Neural cell (in vitro differentiated cells): Measurements from ENCODE around the gene HMGCLL1. TPM values are rescaled to one million over a fixed set of nuclear protein-coding genes. Genes with fewer than 3 reads are reported as not detected.

Experiments used
- H2AFZ ChIP-seq: fragments of 200-600, 300-800 bp; sonication (generic), shearing (Covaris generic); 2 replicates; pipeline ENCODE4 v1.6.0; 2014; ENCODE audit warnings: low read depth, mild to moderate bottlenecking, antibody characterized with exemption, low read length, moderate library complexity
- H3F3A ChIP-seq: fragments of 200-600 bp; shearing (Covaris generic); 2 replicates; pipeline ENCODE4 v1.6.1; 2016; ENCODE audit warnings: mild to moderate bottlenecking, moderate library complexity, mixed read lengths, antibody characterized with exemption, low read length; ENCODE audit not compliant: insufficient read depth, poor library complexity, severe bottlenecking
- H3K27ac ChIP-seq: fragments of 200-600, 300-800 bp; sonication (generic), shearing (Covaris generic); 2 replicates; pipeline ENCODE4 v1.5.1; 2014; ENCODE audit warnings: mild to moderate bottlenecking, low read length, moderate library complexity
- H3K27me3 ChIP-seq: fragments of 300-800, 200-600 bp; sonication (generic), shearing (Covaris generic); 2 replicates; pipeline ENCODE4 v1.6.0; 2014; ENCODE audit warnings: mild to moderate bottlenecking, low read depth, low read length, moderate library complexity; ENCODE audit not compliant: insufficient read depth
- H3K36me3 ChIP-seq: fragments of 300-800, 200-600 bp; sonication (generic), shearing (Covaris generic); 2 replicates; pipeline ENCODE4 v1.5.1; 2014; ENCODE audit warnings: mild to moderate bottlenecking, antibody characterized with exemption, low read length, moderate library complexity; ENCODE audit not compliant: insufficient read depth
- H3K4me2 ChIP-seq: fragments of 300-800, 200-600 bp; sonication (generic), shearing (Covaris generic); 2 replicates; pipeline ENCODE4 v1.6.0; 2014; ENCODE audit warnings: mild to moderate bottlenecking, low read length
- H3K4me3 ChIP-seq: fragments of 300-800, 200-600 bp; sonication (generic), shearing (Covaris generic); 2 replicates; pipeline ENCODE4 v1.5.1; 2014; ENCODE audit warnings: mild to moderate bottlenecking, low read length, moderate library complexity
- H3K79me2 ChIP-seq: fragments of 200-600 bp; shearing (Covaris generic); replicated peaks from 2 replicates; pipeline ENCODE4 v1.6.0; 2014; ENCODE audit warnings: mild to moderate bottlenecking, low read length, moderate library complexity; ENCODE audit not compliant: insufficient read depth
- H3K9ac ChIP-seq: fragments of 300-800, 200-600 bp; sonication (generic), shearing (Covaris generic); 2 replicates; pipeline ENCODE4 v1.6.1; 2016; ENCODE audit warnings: mild to moderate bottlenecking, low read length, mixed read lengths
- H3K9me2 ChIP-seq: fragments of 200-600 bp; shearing (Covaris generic); 2 replicates; pipeline ENCODE4 v1.6.1; 2016; ENCODE audit warnings: mild to moderate bottlenecking, low read length, mixed read lengths; ENCODE audit not compliant: insufficient read depth
- H3K9me3 ChIP-seq: fragments of 200-600, 300-800 bp; sonication (generic), shearing (Covaris generic); 2 replicates; pipeline ENCODE4 v1.6.1; 2016; ENCODE audit warnings: mild to moderate bottlenecking, mixed run types, low read length, moderate library complexity, mixed read lengths
- H4K20me1 ChIP-seq: fragments of 200-600 bp; shearing (Covaris generic); 2 replicates; pipeline ENCODE4 v1.6.1; 2016; ENCODE audit warnings: mild to moderate bottlenecking, mixed run types; ENCODE audit not compliant: insufficient read depth
- CTCF ChIP-seq: fragments of 450-650 bp; IDR thresholded peaks from 2 replicates; pipeline ENCODE4 v1.5.1; 2014; ENCODE audit warnings: antibody characterized with exemption, mild to moderate bottlenecking, moderate library complexity; ENCODE audit not compliant: poor library complexity, severe bottlenecking
- EP300 ChIP-seq: fragments of 450-650 bp; conservative IDR thresholded peaks from 2 replicates; pipeline ENCODE4 v1.6.1; 2014; ENCODE audit warnings: antibody characterized with exemption, mild to moderate bottlenecking, moderate library complexity; ENCODE audit not compliant: poor library complexity, severe bottlenecking
- EZH2 ChIP-seq: fragments of 200-600, 300-800 bp; shearing (Covaris generic), sonication (generic); IDR thresholded peaks from 2 replicates; pipeline ENCODE4 v1.6.1; 2014; ENCODE audit warnings: antibody characterized with exemption, low read length, borderline replicate concordance, mild to moderate bottlenecking; ENCODE audit not compliant: insufficient read depth, poor library complexity, severe bottlenecking
- MXI1 ChIP-seq: fragments of 450-650 bp; conservative IDR thresholded peaks from 2 replicates; pipeline ENCODE4 v1.6.1; 2014; ENCODE audit warnings: antibody characterized with exemption, mild to moderate bottlenecking; ENCODE audit not compliant: poor library complexity, severe bottlenecking
- POLR2AphosphoS5 ChIP-seq: IDR thresholded peaks from 2 replicates; pipeline ENCODE4 v1.6.1; 2012
- RAD21 ChIP-seq: fragments of 450-650 bp; conservative IDR thresholded peaks from 2 replicates; pipeline ENCODE4 v1.6.1; 2014; ENCODE audit warnings: antibody characterized with exemption, mild to moderate bottlenecking, moderate library complexity
- REST ChIP-seq: IDR thresholded peaks from 2 replicates; pipeline ENCODE4 v1.6.1; 2012; ENCODE audit warnings: borderline replicate concordance
- SMC3 ChIP-seq: fragments of 450-650 bp; conservative IDR thresholded peaks from 2 replicates; pipeline ENCODE4 v1.6.1; 2014; ENCODE audit warnings: antibody characterized with exemption, mild to moderate bottlenecking, moderate library complexity; ENCODE audit not compliant: poor library complexity
- TAF1 ChIP-seq: IDR thresholded peaks from 2 replicates; pipeline ENCODE4 v1.6.1; 2012; ENCODE audit warnings: low read depth
- polyA plus RNA-seq: library from polyadenylated mRNA; depleted of rRNA; stranded (reverse); fragments of >200 nt; gene quantifications from 2 replicates; pipeline ENCODE4 v1.2.3, GENCODE V29; 2014

Gene HMGCLL1
- polyA plus RNA-seq, 1 donor from 2014 or later, result 59.7 TPM

- no peak overlapping the region for H2AFZ ChIP-seq
- H3K79me2 ChIP-seq, result no peaks in the 10 kb centered on the region
- no peaks in the 10 kb centered on the region for H3F3A ChIP-seq
- H3K9me2 ChIP-seq, result no peaks in the 10 kb centered on the region
- TF ChIP-seq TAF1 (no peak), SMC3 (no peak), EP300 (no peak), EZH2 (no peak), MXI1 (no peak), CTCF (no peak), REST (no peak), RAD21 (no peak), POLR2AphosphoS5 (no peak)
- no peaks in the 10 kb centered on the region for H4K20me1 ChIP-seq
- no peaks in the 10 kb centered on the region for H3K36me3 ChIP-seq
- no peaks in the 10 kb centered on the region for H3K27me3 ChIP-seq
- H3K27ac ChIP-seq, result no peak overlapping the region
- no peaks in the 10 kb centered on the region for H3K9me3 ChIP-seq
- no peak overlapping the region for H3K4me3 ChIP-seq
- H3K4me2 ChIP-seq, result no peak overlapping the region
- H3K9ac ChIP-seq, result no peak overlapping the region
Measured at GRCh38 chr6:55621244-55621643, 42.3 kb upstream of the HMGCLL1 start.

GRCh38 chr6:55617272-55617671, 38.3 kb upstream of the HMGCLL1 start:
- no peaks in the 10 kb centered on the region for H3K9me2 ChIP-seq
- no peak overlapping the region for H3K4me2 ChIP-seq
- TF ChIP-seq EZH2 (no peak), RAD21 (no peak), SMC3 (no peak), CTCF (peak; percentile 33), POLR2AphosphoS5 (no peak), REST (no peak), MXI1 (no peak), EP300 (no peak)
- no peaks in the 10 kb centered on the region for H3K9me3 ChIP-seq
- H2AFZ ChIP-seq, result no peak overlapping the region
- no peaks in the 10 kb centered on the region for H4K20me1 ChIP-seq
- no peaks in the 10 kb centered on the region for H3K36me3 ChIP-seq
- no peak overlapping the region for H3K9ac ChIP-seq
- no peak overlapping the region for H3K27ac ChIP-seq
- no peak overlapping the region for H3K4me3 ChIP-seq
- no peaks in the 10 kb centered on the region for H3K27me3 ChIP-seq
- H3F3A ChIP-seq, result no peaks in the 10 kb centered on the region
- H3K79me2 ChIP-seq, result no peaks in the 10 kb centered on the region
